ENCODE data around the gene RIC8B.

DNA sequence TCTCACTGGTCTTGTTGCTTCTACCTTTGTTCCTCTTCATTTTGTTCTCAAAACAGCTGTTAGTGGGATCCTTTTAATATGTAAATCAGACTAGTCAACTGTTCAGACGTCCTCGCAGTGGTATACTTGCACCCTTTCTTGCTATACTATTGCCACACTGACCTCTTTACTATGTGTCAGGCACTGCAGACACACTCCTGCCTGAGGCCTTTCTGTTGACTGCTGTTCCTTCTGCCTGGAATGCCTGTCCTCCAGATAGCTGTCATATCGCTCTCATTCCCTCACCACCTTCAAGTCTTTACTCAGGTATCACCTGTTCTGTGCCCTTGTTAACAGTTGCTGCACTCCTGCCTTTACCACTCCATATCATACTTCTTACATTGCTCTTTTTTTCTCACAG is 91.2 kb downstream of the RIC8B start:
- TF ChIP-seq, protein P1, sequence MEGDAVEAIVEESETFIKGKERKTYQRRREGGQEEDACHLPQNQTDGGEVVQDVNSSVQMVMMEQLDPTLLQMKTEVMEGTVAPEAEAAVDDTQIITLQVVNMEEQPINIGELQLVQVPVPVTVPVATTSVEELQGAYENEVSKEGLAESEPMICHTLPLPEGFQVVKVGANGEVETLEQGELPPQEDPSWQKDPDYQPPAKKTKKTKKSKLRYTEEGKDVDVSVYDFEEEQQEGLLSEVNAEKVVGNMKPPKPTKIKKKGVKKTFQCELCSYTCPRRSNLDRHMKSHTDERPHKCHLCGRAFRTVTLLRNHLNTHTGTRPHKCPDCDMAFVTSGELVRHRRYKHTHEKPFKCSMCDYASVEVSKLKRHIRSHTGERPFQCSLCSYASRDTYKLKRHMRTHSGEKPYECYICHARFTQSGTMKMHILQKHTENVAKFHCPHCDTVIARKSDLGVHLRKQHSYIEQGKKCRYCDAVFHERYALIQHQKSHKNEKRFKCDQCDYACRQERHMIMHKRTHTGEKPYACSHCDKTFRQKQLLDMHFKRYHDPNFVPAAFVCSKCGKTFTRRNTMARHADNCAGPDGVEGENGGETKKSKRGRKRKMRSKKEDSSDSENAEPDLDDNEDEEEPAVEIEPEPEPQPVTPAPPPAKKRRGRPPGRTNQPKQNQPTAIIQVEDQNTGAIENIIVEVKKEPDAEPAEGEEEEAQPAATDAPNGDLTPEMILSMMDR (IDR thresholded peaks at IDR 0.05; ENCODE audit: low read depth, low read length), result no peak
- no peak for TF ChIP-seq EZH2phosphoT487 (IDR thresholded peaks at IDR 0.05; ENCODE audit: low read depth)
